Testis (tissue), 3 donors: ENCODE results near the gene STXBP1. TPM values are rescaled to one million over a fixed set of nuclear protein-coding genes. Genes with fewer than 3 reads are reported as not detected.

Source experiments
- DNase-seq: peaks from one replicate; pipeline ENCODE4 v3.0.0-alpha.2; 2019
- H3K27ac ChIP-seq, 2 donors: fragments of 200-600 bp; sonication (generic); one replicate each; pipeline ENCODE4 v1.5.1; 2019
- H3K27me3 ChIP-seq: fragments of 200-600 bp; sonication (generic); one replicate; pipeline ENCODE4 v1.5.1; 2019
- H3K36me3 ChIP-seq: fragments of 200-600 bp; sonication (generic); one replicate; pipeline ENCODE4 v1.5.1; 2017; ENCODE audit warnings: low read depth; ENCODE audit errors: missing control alignments
- H3K4me1 ChIP-seq: fragments of 200-600 bp; sonication (generic); one replicate; pipeline ENCODE4 v1.5.1; 2019
- H3K4me3 ChIP-seq, 2 donors: fragments of 200-600 bp; sonication (generic); one replicate each; pipeline ENCODE4 v1.5.1; 2017 to 2019
- H3K9me3 ChIP-seq: fragments of 200-600 bp; sonication (generic); one replicate; pipeline ENCODE4 v1.5.1; 2017
- POLR2A ChIP-seq: fragments of 450-650 bp; IDR thresholded peaks from one replicate; pipeline ENCODE4 v1.6.1; 2017; ENCODE audit warnings: antibody characterized with exemption, mild to moderate bottlenecking, moderate library complexity
- WGBS, 2 donors: methylation state at CpG; one replicate each; pipeline ENCODE4 v1.1.5; 2018; 5-methylcytosine and 5-hydroxymethylcytosine counted together
- intact Hi-C: fragments of 100-400 bp; cut with DNase I; formaldehyde crosslinking; loops from one replicate; pipeline ENCODE4 v1.15.1; 2023; ENCODE audit warnings: low total_unique reads
- polyA plus RNA-seq: library from polyadenylated mRNA; stranded (reverse); fragments of 350-450 nt; fragmentation: Illumina TruSeq; extraction: RNeasy Lipid Tissue Mini Kit (QIAGEN cat#74804); gene quantifications from one replicate; pipeline ENCODE4 v1.2.3, GENCODE V29; 2014; ENCODE audit warnings: low read depth, low replicate concordance; ENCODE audit not compliant: insufficient read depth
- total RNA-seq, 2 donors: library from RNA; depleted of rRNA; stranded (reverse); fragments of >200 nt; gene quantifications; one replicate each; pipeline ENCODE4 v1.2.3, GENCODE V29; 2016
- TF ChIP-seq, protein P1 (sequence below), 3 experiments: fragments of 450-650 bp in 2 of 3; fragments of 200-600 bp in 1 of 3; sonication (generic) in 1 of 3; IDR thresholded peaks; one replicate each; pipeline ENCODE4 v1.5.1; 2016 to 2019; ENCODE audit warnings: antibody characterized with exemption in 3 of 3, mild to moderate bottlenecking in 2 of 3, moderate library complexity in 1 of 3

STXBP1 gene
- total and polyA plus RNA-seq, 3 donors from 2014 or later = 21.2 to 36.1 (median 33.1) TPM

DNA sequence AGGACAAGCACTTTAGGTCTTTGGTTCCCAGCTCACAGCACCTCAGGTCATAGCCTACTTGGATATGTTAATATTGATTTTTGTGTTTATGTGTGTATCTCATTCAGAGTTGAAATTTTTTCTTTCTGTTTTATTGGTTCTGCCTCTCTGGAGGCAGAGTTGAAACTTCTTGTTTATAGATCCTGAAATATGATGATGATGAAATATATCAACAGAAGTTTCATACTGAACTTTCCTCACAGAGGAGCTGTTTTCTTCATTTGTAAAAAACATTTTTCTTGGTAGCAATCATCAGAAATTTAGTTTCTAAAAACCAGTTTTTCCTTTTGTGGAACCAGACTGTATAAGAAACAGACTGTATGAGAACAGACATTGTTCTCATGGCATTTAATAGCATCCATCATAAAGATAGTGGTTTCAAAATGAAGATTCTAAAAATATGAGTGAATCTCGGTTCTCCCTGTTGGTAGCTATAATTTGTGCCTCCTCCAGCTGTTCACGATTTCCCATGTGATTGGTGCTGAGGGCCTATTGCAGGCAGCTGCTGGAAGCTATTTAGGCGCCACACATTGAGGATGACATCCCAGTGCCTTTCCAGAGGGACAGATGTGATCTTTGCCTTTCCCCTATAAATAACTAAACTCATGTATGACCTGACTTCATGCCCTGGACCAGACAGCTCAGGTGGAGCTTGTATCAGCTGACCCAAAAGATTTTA lies 55.2 kb downstream of the STXBP1 start:
- 72 to 83% methylated on average over 3 of the region's 3 CpGs for WGBS, 2 donors
- TF ChIP-seq, protein P1, sequence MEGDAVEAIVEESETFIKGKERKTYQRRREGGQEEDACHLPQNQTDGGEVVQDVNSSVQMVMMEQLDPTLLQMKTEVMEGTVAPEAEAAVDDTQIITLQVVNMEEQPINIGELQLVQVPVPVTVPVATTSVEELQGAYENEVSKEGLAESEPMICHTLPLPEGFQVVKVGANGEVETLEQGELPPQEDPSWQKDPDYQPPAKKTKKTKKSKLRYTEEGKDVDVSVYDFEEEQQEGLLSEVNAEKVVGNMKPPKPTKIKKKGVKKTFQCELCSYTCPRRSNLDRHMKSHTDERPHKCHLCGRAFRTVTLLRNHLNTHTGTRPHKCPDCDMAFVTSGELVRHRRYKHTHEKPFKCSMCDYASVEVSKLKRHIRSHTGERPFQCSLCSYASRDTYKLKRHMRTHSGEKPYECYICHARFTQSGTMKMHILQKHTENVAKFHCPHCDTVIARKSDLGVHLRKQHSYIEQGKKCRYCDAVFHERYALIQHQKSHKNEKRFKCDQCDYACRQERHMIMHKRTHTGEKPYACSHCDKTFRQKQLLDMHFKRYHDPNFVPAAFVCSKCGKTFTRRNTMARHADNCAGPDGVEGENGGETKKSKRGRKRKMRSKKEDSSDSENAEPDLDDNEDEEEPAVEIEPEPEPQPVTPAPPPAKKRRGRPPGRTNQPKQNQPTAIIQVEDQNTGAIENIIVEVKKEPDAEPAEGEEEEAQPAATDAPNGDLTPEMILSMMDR (IDR thresholded peaks at IDR 0.05) = no peak
- TF ChIP-seq POLR2A = no peak
- Histone ChIP-seq H3K27ac (no peak overlapping the region), H3K36me3 (no peaks in the 10 kb centered on the region), H3K9me3 (no peaks in the 10 kb centered on the region), H3K4me1 (no peaks in the 10 kb centered on the region), H3K4me3 (no peak overlapping the region), H3K27me3 (no peaks in the 10 kb centered on the region)
- intact Hi-C loops = no loop called here
- DNase-seq = no peak

DNA sequence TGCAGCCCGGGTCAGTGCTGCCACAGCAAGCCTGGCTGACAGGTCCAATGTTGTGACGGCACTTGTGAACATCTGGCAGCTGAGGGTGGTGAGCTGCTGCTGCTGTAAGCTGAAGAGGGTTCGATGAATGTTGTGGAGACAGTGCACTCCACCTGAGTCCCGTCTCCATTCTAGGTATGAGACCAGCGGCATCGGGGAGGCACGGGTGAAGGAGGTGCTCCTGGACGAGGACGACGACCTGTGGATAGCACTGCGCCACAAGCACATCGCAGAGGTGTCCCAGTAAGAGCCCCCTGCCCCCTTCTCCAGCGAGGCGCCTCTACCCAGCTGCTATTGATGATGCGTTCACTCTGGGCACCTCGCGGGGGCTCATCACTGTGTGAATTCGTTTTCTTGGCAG lies 55.8 kb downstream of the STXBP1 start:
- Histone ChIP-seq H3K4me1 (no peaks in the 10 kb centered on the region), H3K36me3 (no peaks in the 10 kb centered on the region), H3K27ac (no peak overlapping the region), H3K9me3 (no peaks in the 10 kb centered on the region), H3K4me3 (no peak overlapping the region), H3K27me3 (no peaks in the 10 kb centered on the region)
- TF ChIP-seq POLR2A = no peak
- TF ChIP-seq, protein P1 (IDR thresholded peaks at IDR 0.05) = no peak
- intact Hi-C loops = no loop called here
- 81 to 89% methylated on average over 18 of the region's 18 CpGs for WGBS, 2 donors
- no peak for DNase-seq

DNA sequence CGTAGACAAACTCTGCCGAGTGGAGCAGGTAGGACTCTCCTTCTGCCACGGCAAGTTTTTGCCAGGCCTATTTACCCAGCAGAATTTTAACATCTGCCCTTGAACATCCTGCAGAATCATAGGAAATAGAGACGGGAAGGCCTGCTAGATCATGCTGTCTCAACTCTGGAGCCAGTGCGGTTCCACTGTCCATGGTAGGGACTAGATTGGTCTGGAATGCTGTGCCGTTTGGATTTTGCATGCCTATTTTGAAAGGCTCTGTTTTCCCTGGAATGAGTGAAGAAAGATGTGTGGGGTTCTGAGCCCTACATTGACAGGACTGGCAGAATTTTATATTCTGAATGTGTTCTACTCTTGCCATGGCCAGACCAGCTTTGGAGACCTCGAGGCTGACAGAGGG lies 61.2 kb downstream of the STXBP1 start:
- Histone ChIP-seq H3K9me3 (no peaks in the 10 kb centered on the region), H3K27me3 (no peaks in the 10 kb centered on the region), H3K36me3 (no peaks in the 10 kb centered on the region), H3K4me3 (no peak overlapping the region), H3K4me1 (no peaks in the 10 kb centered on the region), H3K27ac (no peak overlapping the region)
- no peak for TF ChIP-seq POLR2A
- TF ChIP-seq, protein P1 (IDR thresholded peaks at IDR 0.05) = no peak
- DNase-seq = no peak
- intact Hi-C loops = no loop called here
- WGBS, 2 donors = 91 to 93% methylated on average over 7 of the region's 7 CpGs

DNA sequence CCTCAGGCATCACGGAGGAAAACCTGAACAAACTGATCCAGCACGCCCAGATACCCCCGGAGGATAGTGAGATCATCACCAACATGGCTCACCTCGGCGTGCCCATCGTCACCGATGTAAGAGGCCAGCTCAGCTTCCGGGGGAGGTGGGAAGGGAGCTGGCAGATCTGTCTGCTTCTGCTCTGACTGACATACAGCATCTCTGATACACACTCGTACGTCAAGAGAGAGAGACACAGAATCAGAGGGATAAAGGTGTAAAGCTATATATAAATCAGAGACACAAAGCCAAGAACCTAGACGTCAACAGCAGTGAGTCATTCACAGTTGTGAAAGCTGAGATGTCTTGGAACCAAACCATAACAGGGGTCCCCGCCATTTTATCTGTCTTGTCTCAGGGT lies 64.6 kb downstream of the STXBP1 start:
- Histone ChIP-seq H3K36me3 (no peaks in the 10 kb centered on the region), H3K4me1 (no peaks in the 10 kb centered on the region), H3K9me3 (no peaks in the 10 kb centered on the region), H3K4me3 (no peak overlapping the region), H3K27me3 (no peaks in the 10 kb centered on the region), H3K27ac (no peak overlapping the region)
- intact Hi-C loops = no loop called here
- TF ChIP-seq, protein P1 (IDR thresholded peaks at IDR 0.05) = no peak
- TF ChIP-seq POLR2A = no peak
- WGBS, 2 donors = 89 to 93% methylated on average over 12 of the region's 12 CpGs
- DNase-seq = no peak

DNA sequence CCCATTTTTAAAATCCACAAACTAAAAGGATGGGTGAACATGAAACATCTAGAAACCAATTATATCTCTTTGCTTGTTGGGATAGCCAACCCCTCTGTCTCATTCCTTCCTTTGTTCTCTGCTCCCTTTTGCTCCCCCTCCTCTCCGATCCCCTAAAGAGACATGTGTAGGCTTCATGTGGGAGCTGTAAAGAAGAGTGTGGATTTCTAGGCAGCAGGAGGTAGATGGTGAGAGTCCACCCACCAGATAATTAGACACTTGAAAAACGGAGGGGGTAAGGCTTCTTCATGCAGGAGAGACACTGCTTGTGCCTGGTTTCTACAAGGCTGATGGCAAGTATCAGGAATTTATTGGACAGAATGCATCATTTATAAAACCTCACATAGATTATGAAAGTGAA lies 67.4 kb downstream of the STXBP1 start:
- TF ChIP-seq, protein P1 (IDR thresholded peaks at IDR 0.05) = no peak
- TF ChIP-seq POLR2A = no peak
- Histone ChIP-seq H3K36me3 (no peaks in the 10 kb centered on the region), H3K4me3 (no peak overlapping the region), H3K27me3 (no peaks in the 10 kb centered on the region), H3K9me3 (no peaks in the 10 kb centered on the region), H3K27ac (no peak overlapping the region), H3K4me1 (no peaks in the 10 kb centered on the region)
- WGBS, 2 donors = 77 to 84% methylated on average over 2 of the region's 2 CpGs
- intact Hi-C loops = no loop called here
- no peak for DNase-seq
